Gastrocnemius medialis (tissue), 4 donors: Measurements from ENCODE around the gene TPM3. TPM values are rescaled to one million over a fixed set of nuclear protein-coding genes. Genes with fewer than 3 reads are reported as not detected.

Experiments
- ATAC-seq, 2 donors: fragments of 150-250 bp; one replicate each; pipeline ENCODE4 v1.9.1; 2016
- DNase-seq, 2 donors: peaks; one replicate each; pipeline ENCODE4 v3.0.0-alpha.2; 2019
- H3K27ac ChIP-seq, 4 donors: fragments of 200-600 bp; sonication (generic); 1 replicate in 1 of 4; 2 replicates in 3 of 4; pipeline ENCODE4 v1.5.1; 2016 to 2018; ENCODE audit warnings: mild to moderate bottlenecking in 2 of 4, moderate library complexity in 1 of 4
- H3K27me3 ChIP-seq, 3 donors: fragments of 200-600 bp; sonication (generic) in 2 of 3; 1 replicate in 1 of 3; 2 replicates in 2 of 3; pipeline versions ENCODE4 v1.5.1 to v1.6.0; 2016 to 2019; ENCODE audit warnings: mild to moderate bottlenecking in 1 of 3, moderate library complexity in 1 of 3
- H3K36me3 ChIP-seq, 2 donors: fragments of 200-600 bp; sonication (generic) in 1 of 2; one replicate each; pipeline ENCODE4 v1.5.1; 2017 to 2018
- H3K4me1 ChIP-seq, 2 donors: fragments of 200-600 bp; sonication (generic) in 1 of 2; one replicate each; pipeline ENCODE4 v1.5.1; 2016 to 2017; ENCODE audit warnings: mild to moderate bottlenecking in 2 of 2
- H3K4me3 ChIP-seq, 4 donors: fragments of 200-600 bp; sonication (generic) in 3 of 4; 1 replicate in 1 of 4; 2 replicates in 3 of 4; pipeline ENCODE4 v1.5.1; 2016 to 2019; ENCODE audit warnings: mild to moderate bottlenecking in 2 of 4
- H3K9me3 ChIP-seq, 3 donors: fragments of 200-600 bp; sonication (generic) in 2 of 3; 1 replicate in 1 of 3; 2 replicates in 2 of 3; pipeline ENCODE4 v1.5.1; 2016 to 2019
- CTCF ChIP-seq, 5 experiments: fragments of 450-650 bp in 3 of 5; fragments of 200-600 bp in 2 of 5; sonication (generic) in 2 of 5; IDR thresholded peaks in 4 of 5; conservative IDR thresholded peaks in 1 of 5; 1 replicate in 4 of 5; 2 replicates in 1 of 5; pipeline ENCODE4 v1.5.1; 2016 to 2019; ENCODE audit warnings: antibody characterized with exemption in 5 of 5, mild to moderate bottlenecking in 3 of 5, moderate library complexity in 3 of 5
- POLR2A ChIP-seq, 2 donors: fragments of 450-650 bp; IDR thresholded peaks; one replicate each; pipeline ENCODE4 v1.6.1; 2017; ENCODE audit warnings: antibody characterized with exemption in 2 of 2, mild to moderate bottlenecking in 2 of 2, moderate library complexity in 2 of 2
- in situ Hi-C, 4 donors: fragments of 200-750 bp; cut with MboI; loops; one replicate each; pipeline versions ENCODE4 v1.15.0 to v1.8.0; 2017; ENCODE audit warnings: low sequenced_read_pairs in 4 of 4
- intact Hi-C: fragments of 100-400 bp; cut with DNase I; formaldehyde crosslinking; loops from one replicate; pipeline ENCODE4 v1.15.1; 2023; ENCODE audit warnings: low total_unique reads
- microRNA counts, 2 donors: library from miRNA; unstranded; fragments of <30 nt; microRNA quantifications; one replicate each; lab custom pipeline; 2016
- microRNA-seq, 2 donors: library from miRNA; unstranded; fragments of <30 nt; microRNA quantifications; one replicate each; pipeline ENCODE4, GENCODE V29; 2016; ENCODE audit warnings: borderline replicate concordance in 2 of 2
- total RNA-seq, 4 donors: library from RNA; depleted of rRNA; stranded (reverse); fragments of >200 nt; gene quantifications; one replicate each; pipeline versions ENCODE4 v1.1.0 to v1.2.3, GENCODE V29; 2016

Gene TPM3
- total RNA-seq, 4 donors from 2014 or later: 1,776 to 3,699 (median 2,786) TPM

GRCh38 chr1:154117642-154118041 is 74.3 kb downstream of the TPM3 start:
- Histone ChIP-seq H3K36me3 (no peaks in the 10 kb centered on the region), H3K4me3 (no peak overlapping the region), H3K27ac (no peak overlapping the region), H3K27me3 (no peaks in the 10 kb centered on the region), H3K9me3 (no peaks in the 10 kb centered on the region), H3K4me1 (no peaks in the 10 kb centered on the region)
- intact Hi-C loops (no loop called here), in situ Hi-C loops (no loop called here)
- ATAC-seq (no peak), DNase-seq (no peak)
- TF ChIP-seq CTCF (IDR thresholded peaks at IDR 0.05 in 4 of 5, conservative IDR thresholded peaks at IDR 0.05 in 1 of 5) (no peak), POLR2A (IDR thresholded peaks at IDR 0.05) (no peak)

- no peaks in the 10 kb centered on the region for H3K9me3 ChIP-seq
- ATAC-seq (no peak), DNase-seq (no peak)
- H3K36me3 ChIP-seq: no peaks in the 10 kb centered on the region
- intact Hi-C loops: no loop called here
- no peak overlapping the region for H3K4me3 ChIP-seq
- H3K4me1 ChIP-seq: no peaks in the 10 kb centered on the region
- no peak overlapping the region for H3K27ac ChIP-seq
- no peaks in the 10 kb centered on the region for H3K27me3 ChIP-seq
- no peak for TF ChIP-seq POLR2A (IDR thresholded peaks at IDR 0.05)
- no peak for TF ChIP-seq CTCF (IDR thresholded peaks at IDR 0.05 in 4 of 5, conservative IDR thresholded peaks at IDR 0.05 in 1 of 5)
- in situ Hi-C loops: no loop called here
Measured at GRCh38 chr1:154115180-154115579, 76.7 kb downstream of the TPM3 start.

MicroRNAs encoded within 50 kb of the gene (microRNA counts, 767-probe panel; counts per million panel counts)
- microRNA hsa-miR-190b (lab: Ali Mortazavi, UCI): 356 to 448 counts per million in 2 donors

Small RNA genes lying within 50 kb of the gene (microRNA-seq; reads per million reads assigned to microRNA genes)
- gene MIR190B: 323 to 393 reads per million in 2 donors

Other genes with a start within 250 kb of the TPM3 start
- 10 to 100 TPM; 38.0 to 45.8 (median 40.1) TPM for gene DENND4B, start 245.4 kb downstream of the TPM3 start, total RNA-seq
- gene CRTC2, start 233.5 kb downstream of the TPM3 start, total RNA-seq: 10 to 100 TPM; 17.4 to 27.1 (median 23.3) TPM
- 10 to 100 TPM; 37.1 to 63.2 (median 47.9) TPM for gene SLC39A1, start 228.6 kb downstream of the TPM3 start, total RNA-seq
- 1 to 10 TPM; 4.5 to 7.9 (median 5.7) TPM for gene CREB3L4, start 224.2 kb downstream of the TPM3 start, total RNA-seq
- gene JTB, start 214.4 kb downstream of the TPM3 start, total RNA-seq: 100 to 1,000 TPM; 157 to 309 (median 259) TPM
- 10 to 100 TPM in 1 of 4 donors, 1 to 10 TPM in 3; 6.4 to 12.3 (median 9.1) TPM for gene RAB13, start 205.8 kb downstream of the TPM3 start, total RNA-seq
- gene RPS27, start 201.3 kb downstream of the TPM3 start, total RNA-seq: 1,000 to 10,000 TPM; 1,269 to 1,948 (median 1,828) TPM
- gene NUP210L, start 37.0 kb downstream of the TPM3 start, total RNA-seq: under 1 TPM in 3 of 4 donors, not detected in 1; 0.07 to 0.24 (median 0.10) TPM
- gene CFAP141, start 14.2 kb upstream of the TPM3 start, total RNA-seq: not detected
- gene UBAP2L, start 28.9 kb upstream of the TPM3 start, total RNA-seq: 10 to 100 TPM; 38.5 to 72.8 (median 50.8) TPM
- 100 to 1,000 TPM; 145 to 205 (median 177) TPM for gene HAX1, start 80.5 kb upstream of the TPM3 start, total RNA-seq
- not detected for gene AQP10, start 129.0 kb upstream of the TPM3 start, total RNA-seq
- gene ATP8B2, start 133.4 kb upstream of the TPM3 start, total RNA-seq: 10 to 100 TPM in 1 of 4 donors, 1 to 10 TPM in 3; 5.8 to 22.5 (median 7.2) TPM
- gene IL6R, start 213.2 kb upstream of the TPM3 start, total RNA-seq: 100 to 1,000 TPM; 271 to 435 (median 367) TPM